Mammary epithelial cell (primary cell): Measurements from ENCODE around the gene SIGLEC9.

ENCODE experiments used
- EZH2 ChIP-seq: IDR thresholded peaks from 2 replicates; pipeline ENCODE4 v1.6.1; 2012; ENCODE audit warnings: low read length, inconsistent platforms, borderline replicate concordance
- TF ChIP-seq, protein P1 (sequence below), 2 donors: IDR thresholded peaks in 1 of 2; conservative IDR thresholded peaks in 1 of 2; 2 replicates each; pipeline ENCODE4 v1.5.1; 2011 to 2012; ENCODE audit warnings: inconsistent platforms in 2 of 2, low read length in 2 of 2, mild to moderate bottlenecking in 2 of 2, control low read depth in 1 of 2, low read depth in 1 of 2; ENCODE audit not compliant: insufficient read depth in 1 of 2; ENCODE audit errors: extremely low read depth in 1 of 2

DNA sequence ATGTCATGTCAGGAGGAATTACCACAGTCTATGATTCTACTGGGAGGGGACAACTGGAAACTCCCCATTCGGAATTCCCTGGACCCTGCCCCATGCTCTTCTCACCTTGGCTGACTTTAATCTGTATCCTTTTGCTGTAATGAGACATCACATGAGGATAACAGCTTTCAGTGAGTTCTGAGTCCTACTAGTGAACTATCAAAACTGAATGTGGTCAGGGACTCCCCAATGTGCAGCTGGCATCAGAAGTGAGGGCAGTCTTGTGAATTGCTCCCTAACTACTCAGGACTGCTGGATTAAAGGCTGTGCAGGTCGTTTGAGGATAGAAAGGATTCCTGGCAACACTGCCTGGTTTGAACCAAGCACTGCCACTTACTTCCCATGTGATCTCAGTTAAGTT is 32.6 kb downstream of the SIGLEC9 start:
- TF ChIP-seq, protein P1, sequence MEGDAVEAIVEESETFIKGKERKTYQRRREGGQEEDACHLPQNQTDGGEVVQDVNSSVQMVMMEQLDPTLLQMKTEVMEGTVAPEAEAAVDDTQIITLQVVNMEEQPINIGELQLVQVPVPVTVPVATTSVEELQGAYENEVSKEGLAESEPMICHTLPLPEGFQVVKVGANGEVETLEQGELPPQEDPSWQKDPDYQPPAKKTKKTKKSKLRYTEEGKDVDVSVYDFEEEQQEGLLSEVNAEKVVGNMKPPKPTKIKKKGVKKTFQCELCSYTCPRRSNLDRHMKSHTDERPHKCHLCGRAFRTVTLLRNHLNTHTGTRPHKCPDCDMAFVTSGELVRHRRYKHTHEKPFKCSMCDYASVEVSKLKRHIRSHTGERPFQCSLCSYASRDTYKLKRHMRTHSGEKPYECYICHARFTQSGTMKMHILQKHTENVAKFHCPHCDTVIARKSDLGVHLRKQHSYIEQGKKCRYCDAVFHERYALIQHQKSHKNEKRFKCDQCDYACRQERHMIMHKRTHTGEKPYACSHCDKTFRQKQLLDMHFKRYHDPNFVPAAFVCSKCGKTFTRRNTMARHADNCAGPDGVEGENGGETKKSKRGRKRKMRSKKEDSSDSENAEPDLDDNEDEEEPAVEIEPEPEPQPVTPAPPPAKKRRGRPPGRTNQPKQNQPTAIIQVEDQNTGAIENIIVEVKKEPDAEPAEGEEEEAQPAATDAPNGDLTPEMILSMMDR (conservative IDR thresholded peaks at IDR 0.05 in 1 of 2, IDR thresholded peaks at IDR 0.05 in 1 of 2; ENCODE audit: extremely low read depth in 1 of 2, insufficient read depth in 1 of 2, low read depth in 1 of 2, low read length in 2 of 2): no peak
- TF ChIP-seq EZH2: no peak
